ENCODE measurements around the gene IL27RA.
A peak's percentile ranks its signal among the peaks of the same experiment; 100 is the strongest.
"Not testable (repeated sequence)": the region's sequence is repeated elsewhere in the genome, so short reads cannot be mapped to it uniquely, and the experiment has no call there.

IL27RA gene

GRCh38 chr19:14005349-14006084 lies 26.0 kb upstream of the IL27RA start:
- DNase-seq (ENCODE audit: low read depth) = no peak
- no peak for TF ChIP-seq CTCF (IDR thresholded peaks at IDR 0.05; ENCODE audit: control insufficient read depth, insufficient read depth, low read depth, low read length, missing control alignments)
- peak overlapping the region; percentile 77 for H3K4me3 ChIP-seq (ENCODE audit: control insufficient read depth, low read depth, low read length)

GRCh38 chr19:14006085-14006765 lies 25.3 kb upstream of the IL27RA start, which contains the start of gene RFX1:
RFX1 (minus strand) TSS chr19:14006320; CDS start chr19:13993843, 12,477 bp downstream.
- DNase-seq (ENCODE audit: low read depth) = peak; percentile 100
- peak within 1 kb of the TSS; percentile 77 for H3K4me3 ChIP-seq (ENCODE audit: control insufficient read depth, low read depth, low read length)
- TF ChIP-seq CTCF (IDR thresholded peaks at IDR 0.05; ENCODE audit: control insufficient read depth, insufficient read depth, low read depth, low read length, missing control alignments) = no peak

GRCh38 chr19:14006766-14007562 lies 24.6 kb upstream of the IL27RA start:
- peak overlapping the region; percentile 63 for H3K4me3 ChIP-seq (ENCODE audit: control insufficient read depth, low read depth, low read length)
- TF ChIP-seq CTCF (IDR thresholded peaks at IDR 0.05; ENCODE audit: control insufficient read depth, insufficient read depth, low read depth, low read length, missing control alignments) = no peak
- no peak for DNase-seq (ENCODE audit: low read depth)

- TF ChIP-seq CTCF (IDR thresholded peaks at IDR 0.05; ENCODE audit: control insufficient read depth, insufficient read depth, low read depth, low read length, missing control alignments) = no peak
- no peak overlapping the region for H3K4me3 ChIP-seq (ENCODE audit: control insufficient read depth, low read depth, low read length)
- DNase-seq (ENCODE audit: low read depth) = no peak
Observed at GRCh38 chr19:14012378-14012915, 19.1 kb upstream of the IL27RA start.

- no peak for DNase-seq (ENCODE audit: low read depth)
- no peak for TF ChIP-seq CTCF (IDR thresholded peaks at IDR 0.05; ENCODE audit: control insufficient read depth, insufficient read depth, low read depth, low read length, missing control alignments)
- H3K4me3 ChIP-seq (ENCODE audit: control insufficient read depth, low read depth, low read length) = no peak overlapping the region
Observed at GRCh38 chr19:14015524-14016035, 16.0 kb upstream of the IL27RA start.

GRCh38 chr19:14019100-14019499 lies 12.5 kb upstream of the IL27RA start:
- no peak for TF ChIP-seq CTCF (IDR thresholded peaks at IDR 0.05; ENCODE audit: control insufficient read depth, insufficient read depth, low read depth, low read length, missing control alignments)
- H3K4me3 ChIP-seq (ENCODE audit: control insufficient read depth, low read depth, low read length) = no peak overlapping the region
- DNase-seq (ENCODE audit: low read depth) = no peak

GRCh38 chr19:14019739-14020138 lies 11.8 kb upstream of the IL27RA start:
- H3K4me3 ChIP-seq (ENCODE audit: control insufficient read depth, low read depth, low read length); DNase-seq (ENCODE audit: low read depth): not testable (repeated sequence)

Measured in AG09309 (cell line).